PC-9 (cell line): Measurements from ENCODE around the gene USP8. TPM values are rescaled to one million over a fixed set of nuclear protein-coding genes. Genes with fewer than 3 reads are reported as not detected.

Source experiments
- BruUV-seq: library from RNA; stranded (reverse); fragments of 400-500 nt; replicated peaks from 2 replicates; lab custom pipeline; 2021; lab: Mats Ljungman, UMichigan
- CTCF ChIA-PET: fragments of 300-600 bp; sonication (Branson Sonifier 250); formaldehyde crosslinking; loops from one replicate; lab custom pipeline; 2022; ENCODE audit warnings: antibody characterized with exemption; lab: Charles Lee
- POLR2A ChIA-PET: fragments of 300-600 bp; sonication (Branson Sonifier 250); formaldehyde crosslinking; loops from one replicate; lab custom pipeline; 2022; ENCODE audit warnings: antibody characterized with exemption; ENCODE audit not compliant: unreplicated experiment; lab: Charles Lee
- DNase-seq, 2 experiments: peaks; one replicate each; pipeline versions ENCODE4 v3.0.0 to v3.0.0-alpha.2; 2015 to 2022; ENCODE audit warnings: mixed read lengths in 1 of 2
- H2AFZ ChIP-seq: fragments of 200-600 bp; sonication (generic); 2 replicates; pipeline ENCODE4 v1.8.1; 2017; ENCODE audit warnings: antibody characterized with exemption
- H3F3A ChIP-seq: fragments of 200-600 bp; sonication (generic); 2 replicates; pipeline ENCODE4 v1.8.1; 2017; ENCODE audit warnings: antibody characterized with exemption, mild to moderate bottlenecking, low read depth; ENCODE audit not compliant: insufficient read depth
- H3K27ac ChIP-seq: fragments of 200-600 bp; sonication (generic); 2 replicates; pipeline ENCODE4 v1.6.1; 2016; ENCODE audit warnings: mixed run types
- H3K27me3 ChIP-seq: fragments of 200-600 bp; sonication (generic); 2 replicates; pipeline ENCODE4 v1.6.1; 2016; ENCODE audit warnings: low read depth, mixed run types; ENCODE audit not compliant: insufficient read depth
- H3K36me3 ChIP-seq: fragments of 200-600 bp; sonication (generic); 2 replicates; pipeline ENCODE4 v1.6.1; 2016; ENCODE audit warnings: low read depth, mixed run types
- H3K4me1 ChIP-seq: fragments of 200-600 bp; sonication (generic); replicated peaks from 2 replicates; pipeline ENCODE4 v1.6.1; 2016; ENCODE audit warnings: mixed run types; ENCODE audit not compliant: insufficient read depth
- H3K4me2 ChIP-seq: fragments of 200-600 bp; sonication (generic); 2 replicates; pipeline ENCODE4 v1.6.1; 2017; ENCODE audit warnings: mixed run types
- H3K4me3 ChIP-seq: fragments of 200-600 bp; sonication (generic); 2 replicates; pipeline ENCODE4 v1.6.1; 2016; ENCODE audit warnings: mixed run types
- H3K79me2 ChIP-seq: fragments of 200-600 bp; sonication (generic); 2 replicates; pipeline ENCODE4 v1.6.1; 2017; ENCODE audit warnings: low read depth, mixed run types
- H3K9me2 ChIP-seq: fragments of 200-600 bp; sonication (generic); 2 replicates; pipeline ENCODE4 v1.8.1; 2017; ENCODE audit warnings: mild to moderate bottlenecking; ENCODE audit not compliant: insufficient read depth
- H3K9me3 ChIP-seq: fragments of 200-600 bp; sonication (generic); 2 replicates; pipeline ENCODE4 v1.8.1; 2016; ENCODE audit warnings: low read depth; ENCODE audit not compliant: insufficient read depth
- H4K20me1 ChIP-seq: fragments of 200-600 bp; sonication (generic); 2 replicates; pipeline ENCODE4 v1.8.1; 2017; ENCODE audit not compliant: insufficient read depth
- CTCF ChIP-seq: fragments of 200-600 bp; sonication (generic); conservative IDR thresholded peaks from 2 replicates; pipeline ENCODE4 v1.6.1; 2017; ENCODE audit warnings: mixed run types, antibody characterized with exemption, mild to moderate bottlenecking, moderate library complexity
- EZH2 ChIP-seq: fragments of 200-600 bp; sonication (generic); IDR thresholded peaks from 2 replicates; pipeline ENCODE4 v1.8.0; 2017; ENCODE audit warnings: antibody characterized with exemption, low read depth
- intact Hi-C: fragments of 100-400 bp; cut with micrococcal nuclease; formaldehyde crosslinking; loops from one replicate; pipeline ENCODE4 v1.10.0; 2022; ENCODE audit not compliant: unreplicated experiment
- total RNA-seq: library from RNA; stranded (reverse); gene quantifications from 2 replicates; pipeline ENCODE4 v1.2.3, GENCODE V29; 2021

The USP8 gene
- total RNA-seq, 1 experiment from 2014 or later, result 70.7 TPM

- H3K27ac ChIP-seq, result no peak overlapping the region
- H2AFZ ChIP-seq, result no peak overlapping the region
- no TSS peak for BruUV-seq
- no peaks in the 10 kb centered on the region for H3F3A ChIP-seq
- H4K20me1 ChIP-seq, result no peaks in the 10 kb centered on the region
- H3K9me3 ChIP-seq, result no peaks in the 10 kb centered on the region
- no peak for DNase-seq
- no peaks in the 10 kb centered on the region for H3K79me2 ChIP-seq
- no peak overlapping the region for H3K4me3 ChIP-seq
- H3K4me2 ChIP-seq, result no peak overlapping the region
- H3K27me3 ChIP-seq, result no peaks in the 10 kb centered on the region
- no peaks in the 10 kb centered on the region for H3K9me2 ChIP-seq
- no peaks in the 10 kb centered on the region for H3K36me3 ChIP-seq
- CTCF ChIA-PET, result no interaction called here
- no peak for TF ChIP-seq CTCF
- TF ChIP-seq EZH2, result no peak
- no peaks in the 10 kb centered on the region for H3K4me1 ChIP-seq
- intact Hi-C loops, result no loop called here
- POLR2A ChIA-PET, result no interaction called here
Observed at GRCh38 chr15:50556642-50557371, 132.6 kb downstream of the USP8 start.

- no peak overlapping the region for H3K4me2 ChIP-seq
- ChIA-PET CTCF (no interaction called here), POLR2A (no interaction called here)
- no peaks in the 10 kb centered on the region for H4K20me1 ChIP-seq
- no peaks in the 10 kb centered on the region for H3F3A ChIP-seq
- no peaks in the 10 kb centered on the region for H3K9me2 ChIP-seq
- intact Hi-C loops, result no loop called here
- no peak for DNase-seq
- H3K79me2 ChIP-seq, result no peaks in the 10 kb centered on the region
- no peaks in the 10 kb centered on the region for H3K36me3 ChIP-seq
- no peaks in the 10 kb centered on the region for H3K4me1 ChIP-seq
- H3K27me3 ChIP-seq, result no peaks in the 10 kb centered on the region
- H2AFZ ChIP-seq, result no peak overlapping the region
- no peak overlapping the region for H3K27ac ChIP-seq
- H3K4me3 ChIP-seq, result no peak overlapping the region
- BruUV-seq, result no TSS peak
- H3K9me3 ChIP-seq, result no peaks in the 10 kb centered on the region
- TF ChIP-seq EZH2 (no peak), CTCF (no peak)
Observed at GRCh38 chr15:50558012-50558411, 133.8 kb downstream of the USP8 start.

- BruUV-seq, result no TSS peak
- H3K4me3 ChIP-seq, result no peak overlapping the region
- no peaks in the 10 kb centered on the region for H3K79me2 ChIP-seq
- H3K4me2 ChIP-seq, result no peak overlapping the region
- H3K4me1 ChIP-seq, result no peaks in the 10 kb centered on the region
- H2AFZ ChIP-seq, result no peak overlapping the region
- no peaks in the 10 kb centered on the region for H3K9me3 ChIP-seq
- DNase-seq, result no peak
- H3K36me3 ChIP-seq, result no peaks in the 10 kb centered on the region
- no peaks in the 10 kb centered on the region for H4K20me1 ChIP-seq
- H3K9me2 ChIP-seq, result no peaks in the 10 kb centered on the region
- TF ChIP-seq CTCF (no peak), EZH2 (no peak)
- ChIA-PET POLR2A (interaction anchor here (0.7 kb wide), 1 partner anchor 105 kb away, joined by 9 read pairs; no protein-coding TSS in a partner anchor), CTCF (no interaction called here)
- H3K27me3 ChIP-seq, result no peaks in the 10 kb centered on the region
- intact Hi-C loops, result no loop called here
- no peak overlapping the region for H3K27ac ChIP-seq
- H3F3A ChIP-seq, result no peaks in the 10 kb centered on the region
Observed at GRCh38 chr15:50562735-50563640, 138.8 kb downstream of the USP8 start.
